Jurkat, Clone E6-1 (cell line): ENCODE data around the gene TRRAP.

Source experiments
- DNase-seq: peaks from one replicate; pipeline ENCODE4 v3.0.0-alpha.2; 2011; ENCODE audit warnings: low read depth, low spot score
- H3K4me3 ChIP-seq: 2 replicates; pipeline ENCODE4 v1.5.1; 2011; ENCODE audit warnings: mild to moderate bottlenecking, low read length, control low read depth, moderate library complexity

TRRAP gene

DNA sequence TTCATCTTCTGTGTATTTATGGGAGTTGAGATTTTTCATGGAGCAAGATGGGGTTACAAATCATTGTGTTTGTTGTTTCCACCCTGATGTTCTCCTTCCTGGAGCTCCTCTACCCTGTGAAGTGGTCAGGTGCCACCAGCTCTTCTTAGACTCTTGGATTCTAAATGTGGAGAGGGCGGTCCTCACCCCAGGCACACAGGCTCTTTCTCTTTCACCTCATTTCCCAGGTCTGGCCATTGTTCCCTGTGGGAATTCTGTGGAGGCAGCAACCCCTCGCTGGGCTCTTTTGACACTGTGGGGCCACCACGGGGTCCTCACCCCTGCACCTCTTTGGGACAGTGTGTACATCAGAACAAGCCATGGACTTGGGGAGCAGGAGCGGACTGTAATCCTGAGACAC, 95.9 kb downstream of the TRRAP start:
- H3K4me3 ChIP-seq = no peak overlapping the region
- no peak for DNase-seq

DNA sequence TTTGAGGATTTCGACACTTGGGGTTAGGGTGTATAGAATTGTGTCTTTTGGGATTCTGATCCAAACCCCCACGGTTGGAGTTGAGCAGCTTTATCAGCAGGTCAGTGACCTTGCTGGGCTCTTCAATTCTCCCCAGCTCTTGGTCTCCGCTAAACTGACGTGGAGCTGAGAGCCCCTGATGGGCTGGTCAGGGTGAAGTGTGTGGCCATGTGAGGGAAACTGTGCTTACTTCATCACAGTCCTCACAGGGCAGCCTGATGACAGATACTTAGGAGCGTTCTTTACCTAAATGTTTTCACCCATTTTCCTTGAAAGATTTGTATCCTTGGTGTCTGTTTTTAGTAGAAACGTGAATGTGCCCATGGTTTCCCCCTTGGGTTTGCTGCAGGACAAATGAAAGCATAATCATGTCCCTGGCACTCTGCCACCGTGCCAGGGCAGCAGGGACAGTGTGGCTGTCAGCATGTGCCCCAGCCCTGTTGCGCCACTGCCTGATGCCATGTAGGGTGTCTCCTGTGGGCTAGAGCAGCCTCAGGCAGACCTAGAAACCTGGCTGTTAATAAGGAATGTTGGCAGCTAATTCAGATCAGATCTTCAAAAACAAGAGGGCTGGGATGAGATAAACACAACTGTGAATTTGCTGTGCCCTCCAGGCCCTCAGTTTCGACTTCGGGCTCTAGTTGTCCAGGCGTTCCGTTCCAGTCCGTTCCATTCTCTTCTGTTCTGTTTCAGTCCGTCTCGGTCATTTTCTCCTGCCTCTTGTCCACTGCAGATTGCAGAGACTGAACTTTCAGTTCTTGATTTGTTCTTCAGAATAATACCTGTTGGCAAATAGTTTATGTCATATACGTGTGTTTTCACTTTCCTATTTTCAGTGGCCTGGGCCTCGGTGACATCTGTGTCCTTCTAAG, 96.8 kb downstream of the TRRAP start:
- no peak overlapping the region for H3K4me3 ChIP-seq
- no peak for DNase-seq

DNA sequence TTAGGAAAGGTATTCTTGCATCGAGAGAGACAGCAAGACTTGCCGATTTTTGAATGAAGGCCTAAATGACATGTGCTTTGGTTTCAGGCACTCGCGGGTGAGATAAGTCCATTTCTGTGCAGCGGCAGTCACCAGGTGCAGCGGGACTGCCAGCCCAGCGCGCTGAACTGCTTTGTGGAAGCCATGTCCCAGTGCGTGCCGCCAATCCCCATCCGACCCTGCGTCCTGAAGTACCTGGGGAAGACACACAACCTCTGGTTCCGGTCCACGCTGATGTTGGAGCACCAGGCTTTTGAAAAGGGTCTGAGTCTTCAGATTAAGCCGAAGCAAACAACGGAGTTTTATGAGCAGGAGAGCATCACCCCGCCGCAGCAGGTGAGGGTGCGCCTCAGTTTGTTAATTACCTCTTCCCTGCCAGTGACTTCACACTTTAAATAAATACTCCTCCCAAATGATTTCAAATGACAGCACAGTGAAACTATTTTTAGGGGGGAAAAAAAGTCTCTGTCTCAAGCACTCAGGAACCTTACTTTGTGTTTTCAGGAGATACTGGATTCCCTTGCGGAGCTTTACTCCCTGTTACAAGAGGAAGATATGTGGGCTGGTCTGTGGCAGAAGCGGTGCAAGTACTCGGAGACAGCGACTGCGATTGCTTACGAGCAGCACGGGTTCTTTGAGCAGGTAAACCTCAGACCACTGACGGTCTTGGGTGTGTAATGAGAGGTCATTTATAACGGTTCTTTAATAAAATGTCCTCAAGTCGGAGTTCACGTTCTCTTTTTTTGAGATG, 98.3 kb downstream of the TRRAP start:
- H3K4me3 ChIP-seq = no peak overlapping the region
- DNase-seq = no peak

DNA sequence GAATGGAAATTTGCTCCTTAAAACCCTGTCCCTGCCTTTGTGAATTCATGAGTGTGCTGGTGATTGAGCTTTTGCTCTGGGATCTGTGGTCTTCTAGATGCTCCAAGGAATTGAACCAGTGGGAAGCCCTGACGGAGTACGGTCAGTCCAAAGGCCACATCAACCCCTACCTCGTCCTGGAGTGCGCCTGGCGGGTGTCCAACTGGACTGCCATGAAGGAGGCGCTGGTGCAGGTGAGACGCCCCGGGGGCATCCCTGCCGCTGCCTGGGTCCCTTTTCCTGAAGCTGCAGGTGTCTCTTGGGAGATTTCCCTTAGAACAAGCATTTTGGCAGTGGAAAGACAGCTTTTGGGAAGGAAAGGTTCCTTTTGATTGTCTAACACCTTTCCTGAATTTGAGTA, 100.3 kb downstream of the TRRAP start:
- DNase-seq = no peak
- no peak overlapping the region for H3K4me3 ChIP-seq

DNA sequence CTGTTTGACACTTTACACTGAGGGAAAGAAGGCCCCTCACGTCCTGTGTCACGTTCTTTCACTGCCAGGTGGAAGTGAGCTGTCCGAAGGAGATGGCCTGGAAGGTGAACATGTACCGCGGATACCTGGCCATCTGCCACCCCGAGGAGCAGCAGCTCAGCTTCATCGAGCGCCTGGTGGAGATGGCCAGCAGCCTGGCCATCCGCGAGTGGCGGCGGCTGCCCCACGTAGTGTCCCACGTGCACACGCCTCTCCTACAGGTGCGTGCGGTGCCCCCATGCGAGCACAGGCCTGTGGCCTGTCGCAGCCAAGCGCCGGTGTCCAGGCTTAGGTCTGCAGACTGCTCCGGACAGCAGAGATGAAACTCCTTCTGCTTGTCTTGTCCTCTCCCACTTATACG, 103.4 kb downstream of the TRRAP start:
- no peak overlapping the region for H3K4me3 ChIP-seq
- DNase-seq = no peak

DNA sequence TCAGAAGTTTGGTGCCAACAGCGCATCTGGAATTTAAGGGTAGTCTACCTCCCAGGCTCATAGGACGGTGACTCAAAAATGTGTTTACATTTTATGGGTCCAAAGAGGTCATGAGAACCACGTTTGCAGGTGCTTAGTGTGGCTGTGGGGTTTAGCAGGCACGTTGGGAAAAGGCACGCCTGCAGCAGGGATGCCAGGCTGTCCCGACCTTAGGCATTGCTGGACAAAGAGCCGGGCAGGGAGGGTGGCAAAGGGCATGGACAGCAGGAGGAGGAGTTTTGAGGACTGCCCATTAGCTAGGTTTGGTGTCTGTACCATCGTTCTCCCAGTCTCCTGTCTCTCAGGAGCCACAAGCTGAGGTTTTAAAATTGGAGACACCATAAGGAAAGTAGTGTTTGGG, 104.4 kb downstream of the TRRAP start:
- H3K4me3 ChIP-seq = no peak overlapping the region
- no peak for DNase-seq

DNA sequence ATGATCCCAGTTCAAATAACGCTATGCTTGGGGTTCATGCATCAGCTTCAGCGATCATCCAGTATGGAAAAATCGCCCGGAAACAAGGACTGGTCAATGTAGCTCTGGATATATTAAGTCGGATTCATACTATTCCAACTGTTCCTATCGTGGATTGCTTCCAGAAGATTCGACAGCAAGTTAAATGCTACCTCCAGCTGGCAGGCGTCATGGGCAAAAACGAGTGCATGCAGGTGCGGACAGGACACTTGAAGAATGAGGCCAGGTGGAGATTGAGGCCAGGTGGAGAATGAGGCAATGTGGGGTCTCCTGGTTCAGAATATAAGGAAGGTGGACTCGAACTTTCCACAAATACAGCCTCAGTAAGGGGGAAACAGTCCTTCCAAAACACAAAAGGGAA, 105.8 kb downstream of the TRRAP start:
- H3K4me3 ChIP-seq = no peak overlapping the region
- DNase-seq = no peak

DNA sequence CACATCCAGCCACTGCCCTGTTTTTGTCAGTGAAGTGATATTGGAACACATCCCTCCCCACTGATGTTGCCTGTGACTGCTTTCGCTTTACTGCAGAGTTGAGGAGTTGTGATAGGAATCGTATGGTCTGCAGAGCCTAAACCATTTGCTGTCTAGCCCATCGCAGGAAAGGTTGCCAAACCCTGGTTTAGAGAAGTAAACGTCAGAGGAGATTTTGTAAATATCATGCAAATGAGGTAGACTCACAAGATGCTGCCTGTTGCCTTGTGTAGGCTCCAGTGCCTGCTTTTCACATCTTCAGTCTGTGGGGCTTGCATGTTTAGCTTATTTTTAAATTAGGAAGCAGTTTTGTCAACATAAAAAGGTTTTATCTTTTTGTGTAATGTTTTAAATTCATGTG, 107.1 kb downstream of the TRRAP start:
- H3K4me3 ChIP-seq = no peak overlapping the region
- DNase-seq = no peak

DNA sequence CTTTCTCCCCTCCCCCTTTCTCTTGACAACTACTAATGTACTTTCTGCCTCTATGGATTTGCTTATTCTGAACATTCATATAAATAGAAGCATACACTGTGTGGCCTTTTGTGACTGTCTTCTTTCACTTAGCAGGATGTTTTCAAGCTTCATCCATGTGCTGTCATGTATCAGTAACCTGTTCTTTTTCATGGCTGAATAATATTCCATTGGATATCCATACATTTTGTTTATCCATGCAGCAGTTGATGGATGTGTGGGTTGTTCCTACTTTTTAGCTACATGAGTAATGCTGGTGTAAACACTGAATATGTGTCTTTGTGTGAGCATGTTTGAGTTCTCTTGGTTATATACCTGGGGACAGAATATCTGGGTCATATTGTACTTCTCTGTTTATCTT, 107.6 kb downstream of the TRRAP start:
- no peak overlapping the region for H3K4me3 ChIP-seq
- no peak for DNase-seq

DNA sequence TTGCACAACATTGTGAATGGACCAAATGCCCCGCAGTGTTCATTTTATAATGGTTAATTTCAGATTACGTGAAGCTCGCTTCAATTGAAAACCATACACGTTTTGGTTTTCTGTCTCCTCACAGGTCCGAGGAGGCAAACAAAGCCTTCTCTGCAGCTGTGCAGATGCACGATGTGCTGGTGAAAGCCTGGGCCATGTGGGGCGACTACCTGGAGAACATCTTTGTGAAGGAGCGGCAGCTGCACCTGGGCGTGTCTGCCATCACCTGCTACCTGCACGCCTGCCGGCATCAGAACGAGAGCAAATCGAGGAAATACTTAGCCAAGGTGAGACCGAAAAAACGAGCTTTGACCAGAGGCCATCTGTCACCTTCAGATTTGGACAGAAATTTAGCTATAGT, 110.3 kb downstream of the TRRAP start:
- DNase-seq = no peak
- H3K4me3 ChIP-seq = no peak overlapping the region; the same call in 1 of the 2 replicates

DNA sequence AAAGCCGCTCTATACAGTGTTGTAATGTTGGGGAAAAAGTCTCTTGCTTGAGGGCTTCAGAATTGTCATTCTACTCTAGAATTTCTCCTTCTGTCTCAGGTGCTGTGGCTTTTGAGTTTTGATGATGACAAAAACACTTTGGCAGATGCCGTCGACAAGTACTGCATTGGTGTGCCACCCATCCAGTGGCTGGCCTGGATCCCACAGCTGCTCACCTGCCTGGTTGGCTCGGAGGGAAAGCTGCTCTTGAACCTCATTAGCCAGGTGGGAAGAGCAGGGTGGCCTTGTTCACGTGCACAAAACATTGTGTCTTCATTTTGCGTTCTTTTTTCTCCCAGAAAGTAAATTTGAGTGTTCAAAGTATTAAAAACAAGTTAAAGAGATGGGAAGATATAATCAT, 112.0 kb downstream of the TRRAP start:
- no peak for DNase-seq
- H3K4me3 ChIP-seq = no peak overlapping the region

DNA sequence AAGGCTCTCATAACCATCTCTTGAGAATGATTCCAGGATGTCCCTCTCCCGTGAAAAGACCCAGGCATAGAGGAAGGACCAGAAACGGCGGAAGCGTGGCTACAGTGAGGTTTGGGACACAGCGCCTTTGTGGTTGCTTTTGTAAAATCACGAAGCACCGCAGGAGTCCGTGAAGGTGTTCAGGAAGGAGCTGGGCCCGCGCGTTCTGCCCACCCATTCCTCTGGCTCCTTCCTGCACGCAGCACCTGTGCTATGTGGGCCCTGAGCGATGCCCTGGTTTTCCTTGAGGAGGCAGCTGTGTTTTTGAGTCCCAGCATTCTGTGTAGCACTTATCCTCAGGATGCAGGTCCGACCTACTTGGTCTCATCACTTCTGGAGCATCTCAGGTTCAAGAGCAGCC, 112.8 kb downstream of the TRRAP start:
- H3K4me3 ChIP-seq = no peak overlapping the region
- no peak for DNase-seq

DNA sequence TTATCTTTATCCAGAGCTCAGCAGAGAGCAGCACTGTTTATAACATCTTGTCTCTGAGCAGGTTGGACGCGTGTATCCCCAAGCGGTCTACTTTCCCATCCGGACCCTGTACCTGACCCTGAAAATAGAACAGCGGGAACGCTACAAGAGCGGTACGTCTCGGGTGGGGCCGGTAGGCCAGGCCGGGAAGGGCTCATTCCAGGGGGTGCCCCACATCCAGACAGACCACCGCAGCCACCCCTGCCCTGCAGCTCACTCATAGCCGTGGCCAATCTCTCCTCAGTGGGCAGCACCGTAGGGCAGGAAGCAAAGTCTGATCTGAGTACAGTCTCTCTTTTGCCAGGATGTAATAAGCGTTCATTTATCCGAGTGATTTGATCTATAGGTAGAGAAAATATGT, 113.7 kb downstream of the TRRAP start:
- H3K4me3 ChIP-seq = no peak overlapping the region
- DNase-seq = no peak

DNA sequence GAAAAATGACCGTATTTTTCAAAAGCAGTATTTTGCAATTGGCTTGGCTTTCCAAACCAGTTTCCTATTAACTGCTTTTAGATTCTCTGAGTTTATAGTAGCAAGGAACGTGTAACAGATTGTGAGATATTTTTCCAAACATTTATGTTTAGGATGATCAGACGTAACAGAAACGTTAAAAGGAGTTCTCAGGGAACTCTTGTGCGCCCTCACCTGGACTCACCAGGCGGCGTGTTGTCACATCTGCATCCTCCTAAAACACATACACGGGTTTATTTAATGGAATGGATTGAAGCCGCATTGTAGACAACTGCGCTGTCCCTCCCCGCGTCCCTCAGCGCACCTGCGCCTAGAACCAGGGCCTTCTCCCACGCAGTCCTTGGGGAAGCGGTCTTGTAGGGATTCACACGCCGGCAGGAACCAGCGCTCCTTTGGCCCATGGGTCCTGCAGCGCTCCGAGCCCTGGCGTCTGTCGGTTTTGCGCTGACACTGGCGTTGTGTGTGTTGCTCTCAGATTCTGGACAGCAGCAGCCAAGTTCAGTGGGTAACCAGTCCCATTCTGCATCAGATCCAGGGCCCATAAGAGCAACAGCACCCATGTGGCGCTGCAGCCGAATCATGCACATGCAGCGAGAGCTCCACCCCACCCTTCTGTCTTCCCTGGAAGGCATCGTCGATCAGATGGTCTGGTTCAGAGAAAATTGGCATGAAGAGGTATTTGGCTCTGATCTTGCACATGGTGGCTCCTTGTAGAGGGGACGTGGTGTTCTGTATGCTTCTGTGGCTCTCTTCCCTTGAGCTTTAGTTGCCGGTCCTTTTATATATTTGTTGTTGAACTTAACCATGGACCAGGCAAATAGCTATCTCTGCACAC, 114.9 kb downstream of the TRRAP start:
- DNase-seq = no peak
- no peak overlapping the region for H3K4me3 ChIP-seq

DNA sequence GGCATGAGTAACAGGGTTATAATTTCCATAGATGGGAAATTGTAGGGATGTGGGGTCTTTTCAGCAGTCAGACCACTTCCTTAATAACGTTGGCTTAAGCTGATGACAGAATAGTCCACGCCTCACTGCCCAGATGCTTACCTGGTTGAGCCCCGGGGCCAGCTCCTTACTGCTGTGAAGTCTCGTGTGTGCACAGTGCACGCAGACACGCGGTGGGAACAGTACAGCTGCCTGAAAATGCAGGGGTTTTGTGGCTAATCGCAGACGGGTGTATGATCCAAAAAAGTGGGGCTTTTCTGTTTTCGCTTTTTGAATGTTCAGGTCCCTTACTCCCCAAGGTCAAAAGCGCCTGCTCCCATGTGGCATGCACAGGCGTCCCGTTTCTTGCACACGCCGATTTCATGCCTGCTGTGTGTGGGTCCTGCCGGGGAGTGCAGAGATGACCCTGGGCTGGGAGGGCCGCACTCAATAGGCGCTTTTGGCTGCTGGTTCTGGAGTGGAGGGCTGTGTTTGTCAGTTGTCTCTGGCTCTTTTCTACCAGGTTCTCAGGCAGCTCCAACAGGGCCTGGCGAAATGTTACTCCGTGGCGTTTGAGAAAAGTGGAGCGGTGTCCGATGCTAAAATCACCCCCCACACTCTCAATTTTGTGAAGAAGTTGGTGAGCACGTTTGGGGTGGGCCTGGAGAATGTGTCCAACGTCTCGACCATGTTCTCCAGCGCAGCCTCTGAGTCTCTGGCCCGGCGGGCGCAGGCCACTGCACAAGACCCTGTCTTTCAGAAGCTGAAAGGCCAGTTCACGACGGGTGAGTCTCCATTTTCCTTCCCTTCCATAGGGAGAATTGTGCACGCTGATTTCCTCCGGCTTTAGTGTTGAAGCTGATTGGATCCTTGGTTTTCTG, 116.0 kb downstream of the TRRAP start:
- no peak overlapping the region for H3K4me3 ChIP-seq
- DNase-seq = no peak

DNA sequence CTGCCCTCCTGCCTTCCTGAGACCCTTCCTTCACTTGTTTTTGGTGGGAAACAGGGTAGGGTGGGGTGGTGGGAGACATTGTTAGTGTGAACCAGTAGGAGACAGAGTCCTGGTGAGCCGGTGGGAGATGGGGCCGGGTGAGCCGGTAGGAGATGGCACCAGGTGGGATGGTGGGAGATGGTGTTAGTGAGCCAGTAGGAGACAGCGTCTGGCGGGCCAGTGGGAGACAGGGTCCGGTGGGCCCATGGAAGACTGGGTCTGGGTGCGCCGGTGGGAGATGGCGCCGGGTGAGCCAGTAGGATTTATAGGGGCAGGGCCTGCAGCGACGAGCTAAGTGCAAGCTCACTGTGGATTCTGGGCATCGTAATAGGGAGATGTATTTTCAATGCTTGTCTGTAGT, 116.8 kb downstream of the TRRAP start:
- no peak for DNase-seq
- H3K4me3 ChIP-seq = no peak overlapping the region

DNA sequence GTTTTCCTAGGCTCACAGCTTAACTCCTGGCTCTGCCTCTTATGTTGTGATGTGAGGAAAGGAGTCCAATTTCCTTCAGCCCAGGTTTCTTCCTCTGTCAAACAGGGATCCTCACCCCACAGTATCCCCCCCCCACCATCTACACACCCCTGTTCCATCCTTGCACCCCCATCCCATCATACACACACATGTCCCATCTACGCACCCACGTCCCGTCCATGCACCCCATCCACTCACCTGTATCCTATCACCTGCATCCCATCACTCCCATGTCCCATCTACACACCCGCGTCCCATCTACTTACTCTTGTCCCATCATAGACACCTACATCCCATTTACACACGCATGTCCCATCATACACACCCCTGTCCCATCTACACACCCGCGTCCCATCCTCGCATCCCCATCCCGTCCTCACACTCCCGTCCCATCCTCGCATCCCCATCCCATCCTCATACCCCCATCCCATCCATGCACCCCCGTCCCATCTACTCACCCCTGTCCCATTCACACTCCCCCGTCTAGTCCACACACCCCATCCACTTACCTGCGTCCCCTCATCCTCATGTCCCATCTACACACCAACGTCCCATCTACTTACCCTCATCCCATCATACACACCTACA, 117.3 kb downstream of the TRRAP start:
- DNase-seq = no peak
- H3K4me3 ChIP-seq = no peak overlapping the region

DNA sequence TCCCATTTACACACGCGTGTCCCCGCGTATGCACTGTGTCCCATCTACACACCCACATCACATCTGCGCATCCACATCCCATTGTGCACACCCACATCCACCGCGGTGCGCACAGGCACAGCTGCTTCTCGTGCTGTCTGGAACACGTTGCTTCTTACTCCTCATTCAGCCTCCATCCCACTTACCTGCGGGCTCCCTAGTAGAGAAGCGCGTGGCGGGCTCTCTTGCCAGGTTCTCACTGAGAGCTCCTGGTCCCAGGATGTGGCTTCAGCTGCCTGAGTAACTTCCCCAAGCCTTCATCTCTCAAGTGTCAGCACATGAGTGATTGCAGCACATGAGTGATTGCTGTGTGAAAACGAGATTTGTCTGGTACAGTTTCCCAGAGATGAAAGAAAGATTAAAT, 117.8 kb downstream of the TRRAP start:
- DNase-seq = peak; percentile 50
- no peak overlapping the region for H3K4me3 ChIP-seq
